Suppressor macrophage treated with lipopolysaccharide for 4 hours (primary cell): ENCODE data around the gene CUTA.
"Not testable (repeated sequence)": the region's sequence is repeated elsewhere in the genome, so short reads cannot be mapped to it uniquely, and the experiment has no call there.

ENCODE experiments used
- DNase-seq: peaks from one replicate; pipeline ENCODE4 v3.0.0-alpha.2; 2020

Gene CUTA

GRCh38 chr6:33399881-33400280 is 18.0 kb downstream of the CUTA start:
- not testable (repeated sequence) for DNase-seq

GRCh38 chr6:33398601-33399000 is 19.3 kb downstream of the CUTA start:
- not testable (repeated sequence) for DNase-seq

- DNase-seq: no peak
These were observed 20.4 kb downstream of the CUTA start for GRCh38 chr6:33397541-33397940.

GRCh38 chr6:33392979-33393378 is 24.9 kb downstream of the CUTA start:
- DNase-seq: no peak

- no peak for DNase-seq
These were observed 25.3 kb downstream of the CUTA start for GRCh38 chr6:33392595-33392948.

GRCh38 chr6:33391922-33392594 is 25.8 kb downstream of the CUTA start:
- peak; percentile 49 for DNase-seq

- peak; percentile 100 for DNase-seq
These were observed 26.5 kb downstream of the CUTA start, which contains the start of gene KIFC1 for GRCh38 chr6:33391278-33391921. Gene KIFC1, plus strand, starts transcription at chr6:33391823. Its CDS starts 163 bp downstream, at chr6:33391986.

- DNase-seq: no peak
These were observed 27.1 kb downstream of the CUTA start for GRCh38 chr6:33390767-33391277.

- no peak for DNase-seq
These were observed 27.7 kb downstream of the CUTA start for GRCh38 chr6:33390173-33390572.

- DNase-seq: no peak
These were observed 33.3 kb downstream of the CUTA start for GRCh38 chr6:33384581-33385020.

- no peak for DNase-seq
These were observed 34.3 kb downstream of the CUTA start for GRCh38 chr6:33383427-33384185.

GRCh38 chr6:33380272-33380981 is 37.5 kb downstream of the CUTA start:
- no peak for DNase-seq

- DNase-seq: not testable (repeated sequence)
These were observed 38.7 kb downstream of the CUTA start for GRCh38 chr6:33379184-33379583.

GRCh38 chr6:33377171-33377570 is 40.7 kb downstream of the CUTA start:
- DNase-seq: no peak

- DNase-seq: peak; percentile 66
These were observed 42.7 kb downstream of the CUTA start for GRCh38 chr6:33375143-33375671.

- no peak for DNase-seq
These were observed 43.7 kb downstream of the CUTA start for GRCh38 chr6:33373960-33374910.

- DNase-seq: no peak
These were observed 45.3 kb downstream of the CUTA start for GRCh38 chr6:33372526-33373123.

GRCh38 chr6:33371901-33372300 is 46.0 kb downstream of the CUTA start:
- not testable (repeated sequence) for DNase-seq

GRCh38 chr6:33367715-33368025 is 50.2 kb downstream of the CUTA start:
- DNase-seq: not testable (repeated sequence)

GRCh38 chr6:33367009-33367714 is 50.7 kb downstream of the CUTA start:
- no peak for DNase-seq
